Glutamatergic neuron (in vitro differentiated cells): ENCODE measurements around the gene EMILIN3. TPM values are rescaled to one million over a fixed set of nuclear protein-coding genes. Genes with fewer than 3 reads are reported as not detected.

Experiments
- DNase-seq: peaks from one replicate; pipeline ENCODE4 v3.0.0; 2022
- H3K27ac Mint-ChIP-seq: one replicate; pipeline ENCODE4 v1.8.0; 2020; ENCODE audit warnings: mild to moderate bottlenecking, mixed read lengths, inconsistent platforms; ENCODE audit not compliant: unreplicated experiment
- H3K27me3 Mint-ChIP-seq: one replicate; pipeline ENCODE4 v1.8.0; 2020; ENCODE audit warnings: mild to moderate bottlenecking, moderate library complexity, mixed read lengths, inconsistent platforms; ENCODE audit not compliant: unreplicated experiment
- H3K36me3 Mint-ChIP-seq: one replicate; pipeline ENCODE4 v1.8.0; 2020; ENCODE audit warnings: mild to moderate bottlenecking, mixed read lengths, inconsistent platforms; ENCODE audit not compliant: unreplicated experiment
- H3K4me1 Mint-ChIP-seq: one replicate; pipeline ENCODE4 v1.8.0; 2020; ENCODE audit warnings: mild to moderate bottlenecking, low read depth, mixed read lengths, inconsistent platforms; ENCODE audit not compliant: unreplicated experiment
- H3K4me3 Mint-ChIP-seq: one replicate; pipeline ENCODE4 v1.8.0; 2020; ENCODE audit warnings: mild to moderate bottlenecking, mixed read lengths, inconsistent platforms; ENCODE audit not compliant: unreplicated experiment
- H3K9me3 Mint-ChIP-seq: one replicate; pipeline ENCODE4 v1.8.0; 2020; ENCODE audit warnings: mild to moderate bottlenecking, moderate library complexity, mixed read lengths, inconsistent platforms; ENCODE audit not compliant: unreplicated experiment
- CTCF ChIP-seq: fragments of 200-600 bp; sonication (generic); IDR thresholded peaks from one replicate; pipeline ENCODE4 v1.5.0; 2021; ENCODE audit not compliant: partially characterized antibody, unreplicated experiment
- total RNA-seq: library from RNA; stranded (reverse); fragmentation: NEBNext Ultra II Directional; extraction: Animal tissue kit (Norgen Biotek cat#: 25700); gene quantifications from one replicate; pipeline ENCODE4 v1.2.1, GENCODE V29; 2021; ENCODE audit not compliant: unreplicated experiment

Gene EMILIN3
- total RNA-seq, 1 donor from 2014 or later, result not detected

GRCh38 chr20:41318271-41318649 is 48.4 kb downstream of the EMILIN3 start:
- Mint-ChIP-seq H3K36me3 (no peaks in the 10 kb centered on the region), H3K9me3 (peaks cover 10% of the 10 kb centered on the region), H3K27me3 (peaks cover 6% of the 10 kb centered on the region)

DNA sequence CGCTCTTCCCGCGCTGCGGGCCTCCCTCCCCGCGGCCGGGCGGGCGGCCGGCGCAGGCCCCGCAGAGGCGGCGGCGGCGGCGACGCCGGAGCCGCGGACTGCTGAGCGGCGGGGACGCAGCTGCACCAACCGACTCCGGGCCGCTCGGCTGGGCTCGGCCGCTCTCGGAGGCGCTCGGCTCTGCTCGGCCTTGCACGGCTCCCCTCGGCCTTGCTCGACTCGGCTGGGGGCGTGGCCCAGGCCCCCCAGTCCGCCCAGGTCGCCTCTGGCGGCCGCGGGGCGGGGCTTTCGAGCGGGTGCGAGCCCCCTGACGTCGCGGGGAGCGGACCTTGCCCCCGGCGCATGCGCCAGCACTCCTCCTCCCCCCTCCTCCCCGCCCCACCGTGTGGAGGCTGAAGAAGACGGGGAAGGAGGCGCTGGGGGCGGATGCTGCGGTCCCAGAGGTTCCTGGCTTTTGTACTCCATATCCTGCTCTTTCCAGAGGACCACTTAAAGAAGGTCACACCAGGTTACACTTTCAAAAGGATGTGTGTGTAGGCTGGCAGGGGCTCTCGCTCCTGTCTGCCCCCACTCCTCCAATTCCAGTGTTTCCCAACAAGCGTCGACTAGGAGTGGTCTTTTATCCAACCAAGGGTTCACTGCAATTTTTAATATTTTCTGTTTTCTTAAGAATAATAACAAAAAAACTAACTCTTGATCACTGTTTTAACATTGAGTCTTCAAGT is 48.9 kb downstream of the EMILIN3 start, which contains the start of gene ZHX3:
Gene ZHX3, minus strand, starts transcription at position 186 of the 725 bp plus-strand sequence. CDS start 112,815 bp downstream, outside the sequence.
- H3K4me1 Mint-ChIP-seq, result peaks cover 11% of the 10 kb centered on the region
- H3K4me3 Mint-ChIP-seq, result peak within 1 kb of the TSS; percentile 91
- peaks cover 10% of the 10 kb centered on the region for H3K9me3 Mint-ChIP-seq
- no peaks in the 10 kb centered on the region for H3K36me3 Mint-ChIP-seq
- peak; percentile 99 for DNase-seq
- peak within 1 kb of the TSS; percentile 70 for H3K27ac Mint-ChIP-seq
- no peak for TF ChIP-seq CTCF
- H3K27me3 Mint-ChIP-seq, result peaks cover 6% of the 10 kb centered on the region

More at GRCh38 chr20:41318271-41318649, 48.4 kb downstream of the EMILIN3 start:
- Mint-ChIP-seq H3K4me3 (peak overlapping the region; percentile 77), H3K4me1 (peaks cover 11% of the 10 kb centered on the region), H3K27ac (peak overlapping the region; percentile 59)
- no peak for DNase-seq
- no peak for TF ChIP-seq CTCF

DNA sequence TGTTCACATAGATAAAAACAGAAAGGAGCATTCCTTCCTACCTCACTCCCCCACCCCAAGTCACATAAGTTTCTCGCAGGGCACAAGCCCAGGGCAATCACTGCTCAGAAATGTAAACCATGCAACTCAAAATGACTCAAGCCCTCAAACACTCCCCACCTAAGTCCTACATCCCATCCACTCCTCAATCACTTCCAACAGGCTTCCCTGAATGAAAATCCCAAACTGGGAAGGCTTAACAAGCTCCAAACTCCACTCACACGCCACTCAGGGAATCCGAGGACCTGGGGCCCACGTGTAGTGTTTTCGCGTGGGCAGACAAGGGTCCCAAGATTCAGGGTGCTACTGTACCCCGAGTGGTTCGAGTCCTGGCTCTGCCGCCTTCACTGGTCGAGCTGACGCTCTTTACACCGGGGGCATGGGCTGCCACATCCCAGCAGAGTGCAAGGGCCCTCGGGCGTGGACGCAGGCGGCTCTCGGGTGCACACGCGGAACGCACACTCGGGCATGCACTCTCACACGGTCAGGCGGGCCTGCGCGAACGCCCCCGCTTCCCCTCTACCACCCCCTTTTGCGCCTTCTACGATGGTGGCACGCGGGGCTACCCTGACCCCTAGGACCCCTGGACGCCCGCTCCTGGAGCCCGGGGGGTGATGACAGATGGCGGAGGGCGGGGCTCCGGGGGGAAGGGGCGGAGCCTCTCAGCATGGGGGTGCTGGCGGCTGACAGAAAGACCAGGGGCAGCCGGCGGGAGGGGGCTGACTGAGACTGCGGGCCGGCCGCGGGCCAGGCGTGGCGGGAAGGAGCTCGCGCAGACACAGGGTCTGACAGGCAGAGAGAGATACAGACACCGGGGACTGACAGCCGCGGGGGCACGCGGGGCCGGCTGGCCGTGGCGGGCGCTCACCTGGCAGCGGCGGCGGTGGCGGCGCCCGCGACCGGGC is 49.7 kb downstream of the EMILIN3 start:
- Mint-ChIP-seq H3K27me3 (peaks cover 6% of the 10 kb centered on the region), H3K27ac (peak overlapping the region; percentile 70), H3K4me3 (peak overlapping the region; percentile 91), H3K4me1 (peaks cover 11% of the 10 kb centered on the region), H3K36me3 (no peaks in the 10 kb centered on the region), H3K9me3 (peaks cover 10% of the 10 kb centered on the region)
- peak; percentile 86 for DNase-seq
- no peak for TF ChIP-seq CTCF

- peaks cover 6% of the 10 kb centered on the region for H3K27me3 Mint-ChIP-seq
- TF ChIP-seq CTCF, result no peak
- no peaks in the 10 kb centered on the region for H3K36me3 Mint-ChIP-seq
- peak overlapping the region; percentile 70 for H3K27ac Mint-ChIP-seq
- peaks cover 11% of the 10 kb centered on the region for H3K4me1 Mint-ChIP-seq
- H3K9me3 Mint-ChIP-seq, result peaks cover 10% of the 10 kb centered on the region
- peak overlapping the region; percentile 91 for H3K4me3 Mint-ChIP-seq
- no peak for DNase-seq
Observed at GRCh38 chr20:41316051-41316450, 50.6 kb downstream of the EMILIN3 start.
